ENCODE data around the gene KRT1. TPM values are rescaled to one million over a fixed set of nuclear protein-coding genes. Genes with fewer than 3 reads are reported as not detected.

The KRT1 gene
- total and polyA plus RNA-seq, 2 donors (not counting 1 experiment from before 2014, with no cell fraction given) = not detected

GRCh38 chr12:52677126-52677525 is 3.1 kb downstream of the KRT1 start:
- ChIA-PET POLR2A (no interaction called here), CTCF (no interaction called here)
- H3K9me3 ChIP-seq (ENCODE audit: control extremely low read depth in 1 of 3, control insufficient read depth in 2 of 3, insufficient read depth in 1 of 3, low read length in 2 of 3) = no peaks in the 10 kb centered on the region
- no peak overlapping the region for H2AFZ ChIP-seq (ENCODE audit: insufficient read depth, low read depth, low read length, poor library complexity, severe bottlenecking)
- no peaks in the 10 kb centered on the region for H3K79me2 ChIP-seq (ENCODE audit: control insufficient read depth, insufficient read depth, low read length)
- no peaks in the 10 kb centered on the region for H3K9me3 Mint-ChIP-seq (ENCODE audit: insufficient read depth)
- H3K27ac Mint-ChIP-seq = no peak overlapping the region
- WGBS (ENCODE audit: insufficient coverage) = 72% methylated on average over 3 of the region's 5 CpGs
- no peaks in the 10 kb centered on the region for H3K36me3 ChIP-seq (replicated peaks in 1 of 2; ENCODE audit: control extremely low read depth in 1 of 2, control insufficient read depth in 1 of 2, extremely low read depth in 1 of 2, insufficient read depth in 2 of 2, low read length in 1 of 2)
- intact Hi-C loops (cut with micrococcal nuclease) = no loop called here
- H3K4me1 Mint-ChIP-seq = no peaks in the 10 kb centered on the region
- no peak overlapping the region for H3K4me3 ChIP-seq (ENCODE audit: control extremely low read depth in 1 of 5, extremely low read depth in 1 of 5, insufficient read depth in 1 of 5, low read depth in 2 of 5, low read length in 4 of 5)
- peaks cover 27% of the 10 kb centered on the region for H3K27me3 Mint-ChIP-seq
- no peaks in the 10 kb centered on the region for H3K27me3 ChIP-seq (replicated peaks in 1 of 4; ENCODE audit: control extremely low read depth in 1 of 4, control insufficient read depth in 3 of 4, insufficient read depth in 4 of 4, low read length in 3 of 4)
- H3K4me2 ChIP-seq (replicated peaks; ENCODE audit: low read depth, low read length, poor library complexity, severe bottlenecking) = no peak overlapping the region
- ATAC-seq (ENCODE audit: low read depth) (no peak), DNase-seq (no peak)
- no peak overlapping the region for H3K9ac ChIP-seq (ENCODE audit: low read length)
- no peaks in the 10 kb centered on the region for H4K20me1 ChIP-seq (ENCODE audit: control insufficient read depth, insufficient read depth, low read length, poor library complexity, severe bottlenecking)
- no peak overlapping the region for H3K4me3 Mint-ChIP-seq
- H3K27ac ChIP-seq (ENCODE audit: low read length in 2 of 2) = no peak overlapping the region
- TF ChIP-seq CTCF (IDR thresholded peaks at IDR 0.05) = no peak
- TF ChIP-seq EZH2 (IDR thresholded peaks at IDR 0.05; ENCODE audit: borderline replicate concordance, insufficient read depth, low read depth, low read length, poor library complexity, severe bottlenecking) = no peak
- H3K4me1 ChIP-seq (ENCODE audit: control insufficient read depth in 2 of 2, insufficient read depth in 2 of 2, low read length in 2 of 2) = no peaks in the 10 kb centered on the region

DNA sequence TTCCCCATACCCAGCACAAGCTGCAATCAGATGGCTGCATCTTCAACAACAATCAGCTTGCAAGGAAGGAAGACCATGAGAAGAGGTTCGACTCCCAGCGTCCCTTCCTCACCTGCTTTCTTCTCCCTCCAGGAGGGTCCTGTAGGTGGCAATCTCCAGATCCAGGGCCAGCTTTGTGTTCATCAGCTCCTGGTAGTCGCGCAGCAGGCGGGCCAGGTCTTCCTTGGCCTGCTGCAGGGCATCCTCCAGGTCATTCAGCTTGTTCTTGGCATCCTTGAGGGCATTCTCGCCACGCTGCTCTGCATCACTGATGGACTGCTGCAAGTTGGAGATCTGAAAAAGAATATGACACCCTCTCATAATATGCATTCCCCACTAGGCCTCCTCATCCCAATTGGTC is 4.0 kb downstream of the KRT1 start:
- CTCF ChIA-PET = no interaction called here
- Mint-ChIP-seq H3K9me3 (ENCODE audit: insufficient read depth) (no peaks in the 10 kb centered on the region), H3K27me3 (peaks cover 24% of the 10 kb centered on the region), H3K4me3 (no peak overlapping the region), H3K4me1 (no peaks in the 10 kb centered on the region), H3K27ac (no peak overlapping the region)
- WGBS (ENCODE audit: insufficient coverage) = 86% methylated on average over 7 of the region's 7 CpGs
- TF ChIP-seq EZH2 (IDR thresholded peaks at IDR 0.05; ENCODE audit: borderline replicate concordance, insufficient read depth, low read depth, low read length, poor library complexity, severe bottlenecking) (no peak), CTCF (IDR thresholded peaks at IDR 0.05) (no peak)
- Histone ChIP-seq H4K20me1 (ENCODE audit: control insufficient read depth, insufficient read depth, low read length, poor library complexity, severe bottlenecking) (no peaks in the 10 kb centered on the region), H3K79me2 (ENCODE audit: control insufficient read depth, insufficient read depth, low read length) (no peaks in the 10 kb centered on the region), H3K36me3 (replicated peaks in 1 of 2; ENCODE audit: control extremely low read depth in 1 of 2, control insufficient read depth in 1 of 2, extremely low read depth in 1 of 2, insufficient read depth in 2 of 2, low read length in 1 of 2) (no peaks in the 10 kb centered on the region), H3K27ac (ENCODE audit: low read length in 2 of 2) (no peak overlapping the region), H3K9me3 (ENCODE audit: control extremely low read depth in 1 of 3, control insufficient read depth in 2 of 3, insufficient read depth in 1 of 3, low read length in 2 of 3) (no peaks in the 10 kb centered on the region), H3K27me3 (replicated peaks in 1 of 4; ENCODE audit: control extremely low read depth in 1 of 4, control insufficient read depth in 3 of 4, insufficient read depth in 4 of 4, low read length in 3 of 4) (no peaks in the 10 kb centered on the region), H2AFZ (ENCODE audit: insufficient read depth, low read depth, low read length, poor library complexity, severe bottlenecking) (no peak overlapping the region), H3K4me2 (replicated peaks; ENCODE audit: low read depth, low read length, poor library complexity, severe bottlenecking) (no peak overlapping the region), H3K9ac (ENCODE audit: low read length) (no peak overlapping the region), H3K4me1 (ENCODE audit: control insufficient read depth in 2 of 2, insufficient read depth in 2 of 2, low read length in 2 of 2) (no peaks in the 10 kb centered on the region), H3K4me3 (ENCODE audit: control extremely low read depth in 1 of 5, extremely low read depth in 1 of 5, insufficient read depth in 1 of 5, low read depth in 2 of 5, low read length in 4 of 5) (no peak overlapping the region)
- intact Hi-C loops (cut with micrococcal nuclease) = no loop called here
- DNase-seq = no peak
- no peak for ATAC-seq (ENCODE audit: low read depth)
- POLR2A ChIA-PET = no interaction called here
